HL-60 (cell line): ENCODE measurements around the gene ARFGEF3.

ENCODE experiments used
- DNase-seq, 2 experiments: peaks; one replicate each; pipeline ENCODE4 v3.0.0-alpha.2; 2010 to 2020; ENCODE audit warnings: low read depth in 1 of 2, low spot score in 1 of 2
- H3K27ac ChIP-seq: fragments of 250-450 bp; sonication (Bioruptor Pico); replicated peaks from 2 replicates; pipeline ENCODE4 v1.5.1; 2020; ENCODE audit warnings: mild to moderate bottlenecking, moderate library complexity
- H3K27me3 ChIP-seq: fragments of 250-450 bp; sonication (Bioruptor Pico); 2 replicates; pipeline ENCODE4 v1.5.1; 2021; ENCODE audit warnings: mild to moderate bottlenecking, moderate library complexity; ENCODE audit not compliant: insufficient read depth, poor library complexity, severe bottlenecking
- H3K4me3 ChIP-seq: replicated peaks from 2 replicates; pipeline ENCODE4 v1.5.1; 2011; ENCODE audit warnings: mild to moderate bottlenecking, control low read depth, low read length; ENCODE audit not compliant: insufficient read depth
- GABPA ChIP-seq: IDR thresholded peaks from 2 replicates; pipeline ENCODE4 v1.6.1; 2012; ENCODE audit warnings: low read depth
- POLR2AphosphoS5 ChIP-seq: IDR thresholded peaks from 2 replicates; pipeline ENCODE4 v1.6.1; 2012; ENCODE audit warnings: low read depth
- SPI1 ChIP-seq: IDR thresholded peaks from 2 replicates; pipeline ENCODE4 v1.6.1; 2012; ENCODE audit warnings: low read depth, mild to moderate bottlenecking, borderline replicate concordance
- TF ChIP-seq, protein P1 (sequence below): IDR thresholded peaks from one replicate; pipeline ENCODE4 v1.5.1; 2011; ENCODE audit warnings: low read length, control low read depth, inconsistent platforms; ENCODE audit not compliant: insufficient read depth
- TF ChIP-seq, protein P2 (sequence below): IDR thresholded peaks from 2 replicates; pipeline ENCODE4 v1.6.1; 2012; ENCODE audit warnings: low read depth; ENCODE audit not compliant: insufficient replicate concordance

The ARFGEF3 gene

GRCh38 chr6:138248011-138248410, 86.3 kb downstream of the ARFGEF3 start:
- TF ChIP-seq POLR2AphosphoS5 (no peak), GABPA (no peak), SPI1 (no peak)
- TF ChIP-seq, protein P1, sequence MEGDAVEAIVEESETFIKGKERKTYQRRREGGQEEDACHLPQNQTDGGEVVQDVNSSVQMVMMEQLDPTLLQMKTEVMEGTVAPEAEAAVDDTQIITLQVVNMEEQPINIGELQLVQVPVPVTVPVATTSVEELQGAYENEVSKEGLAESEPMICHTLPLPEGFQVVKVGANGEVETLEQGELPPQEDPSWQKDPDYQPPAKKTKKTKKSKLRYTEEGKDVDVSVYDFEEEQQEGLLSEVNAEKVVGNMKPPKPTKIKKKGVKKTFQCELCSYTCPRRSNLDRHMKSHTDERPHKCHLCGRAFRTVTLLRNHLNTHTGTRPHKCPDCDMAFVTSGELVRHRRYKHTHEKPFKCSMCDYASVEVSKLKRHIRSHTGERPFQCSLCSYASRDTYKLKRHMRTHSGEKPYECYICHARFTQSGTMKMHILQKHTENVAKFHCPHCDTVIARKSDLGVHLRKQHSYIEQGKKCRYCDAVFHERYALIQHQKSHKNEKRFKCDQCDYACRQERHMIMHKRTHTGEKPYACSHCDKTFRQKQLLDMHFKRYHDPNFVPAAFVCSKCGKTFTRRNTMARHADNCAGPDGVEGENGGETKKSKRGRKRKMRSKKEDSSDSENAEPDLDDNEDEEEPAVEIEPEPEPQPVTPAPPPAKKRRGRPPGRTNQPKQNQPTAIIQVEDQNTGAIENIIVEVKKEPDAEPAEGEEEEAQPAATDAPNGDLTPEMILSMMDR = no peak
- TF ChIP-seq, protein P2, sequence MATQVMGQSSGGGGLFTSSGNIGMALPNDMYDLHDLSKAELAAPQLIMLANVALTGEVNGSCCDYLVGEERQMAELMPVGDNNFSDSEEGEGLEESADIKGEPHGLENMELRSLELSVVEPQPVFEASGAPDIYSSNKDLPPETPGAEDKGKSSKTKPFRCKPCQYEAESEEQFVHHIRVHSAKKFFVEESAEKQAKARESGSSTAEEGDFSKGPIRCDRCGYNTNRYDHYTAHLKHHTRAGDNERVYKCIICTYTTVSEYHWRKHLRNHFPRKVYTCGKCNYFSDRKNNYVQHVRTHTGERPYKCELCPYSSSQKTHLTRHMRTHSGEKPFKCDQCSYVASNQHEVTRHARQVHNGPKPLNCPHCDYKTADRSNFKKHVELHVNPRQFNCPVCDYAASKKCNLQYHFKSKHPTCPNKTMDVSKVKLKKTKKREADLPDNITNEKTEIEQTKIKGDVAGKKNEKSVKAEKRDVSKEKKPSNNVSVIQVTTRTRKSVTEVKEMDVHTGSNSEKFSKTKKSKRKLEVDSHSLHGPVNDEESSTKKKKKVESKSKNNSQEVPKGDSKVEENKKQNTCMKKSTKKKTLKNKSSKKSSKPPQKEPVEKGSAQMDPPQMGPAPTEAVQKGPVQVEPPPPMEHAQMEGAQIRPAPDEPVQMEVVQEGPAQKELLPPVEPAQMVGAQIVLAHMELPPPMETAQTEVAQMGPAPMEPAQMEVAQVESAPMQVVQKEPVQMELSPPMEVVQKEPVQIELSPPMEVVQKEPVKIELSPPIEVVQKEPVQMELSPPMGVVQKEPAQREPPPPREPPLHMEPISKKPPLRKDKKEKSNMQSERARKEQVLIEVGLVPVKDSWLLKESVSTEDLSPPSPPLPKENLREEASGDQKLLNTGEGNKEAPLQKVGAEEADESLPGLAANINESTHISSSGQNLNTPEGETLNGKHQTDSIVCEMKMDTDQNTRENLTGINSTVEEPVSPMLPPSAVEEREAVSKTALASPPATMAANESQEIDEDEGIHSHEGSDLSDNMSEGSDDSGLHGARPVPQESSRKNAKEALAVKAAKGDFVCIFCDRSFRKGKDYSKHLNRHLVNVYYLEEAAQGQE = no peak
- no peak overlapping the region for H3K4me3 ChIP-seq
- no peak overlapping the region for H3K27ac ChIP-seq
- no peak for DNase-seq
- peaks cover 4% of the 10 kb centered on the region for H3K27me3 ChIP-seq

GRCh38 chr6:138248878-138249277, 87.1 kb downstream of the ARFGEF3 start:
- no peak for DNase-seq
- H3K27ac ChIP-seq = no peak overlapping the region
- H3K27me3 ChIP-seq = peaks cover 4% of the 10 kb centered on the region
- no peak for TF ChIP-seq POLR2AphosphoS5
- TF ChIP-seq, protein P2 = no peak
- no peak for TF ChIP-seq SPI1
- TF ChIP-seq GABPA = no peak
- TF ChIP-seq, protein P1 = no peak
- H3K4me3 ChIP-seq = no peak overlapping the region

- no peak for DNase-seq
- H3K27ac ChIP-seq = no peak overlapping the region
- H3K4me3 ChIP-seq = no peak overlapping the region
- H3K27me3 ChIP-seq = peaks cover 4% of the 10 kb centered on the region
- TF ChIP-seq, protein P2 = no peak
- TF ChIP-seq, protein P1 = no peak
- TF ChIP-seq SPI1 = no peak
Observed at GRCh38 chr6:138250053-138250452, 88.3 kb downstream of the ARFGEF3 start.
